GM12878 (cell line): ENCODE results near the gene BRCA2. TPM values are rescaled to one million over a fixed set of nuclear protein-coding genes. Genes with fewer than 3 reads are reported as not detected.

Source experiments
- CEBPB ChIP-seq, 2 experiments: fragments of 150-350 bp in 1 of 2; IDR thresholded peaks; 2 replicates each; pipeline ENCODE4 v1.6.1; 2012 to 2014; ENCODE audit warnings: low read depth in 2 of 2, low read length in 2 of 2, borderline replicate concordance in 1 of 2, inconsistent platforms in 1 of 2
- CREM ChIP-seq: IDR thresholded peaks from 2 replicates; pipeline ENCODE4 v1.6.1; 2014; ENCODE audit warnings: antibody characterized with exemption, low read depth
- ELK1 ChIP-seq: IDR thresholded peaks from 2 replicates; pipeline ENCODE4 v1.6.1; 2012; ENCODE audit warnings: low read depth, low read length, improper control_type of control experiment
- EZH2 ChIP-seq: IDR thresholded peaks from 2 replicates; pipeline ENCODE4 v1.6.1; 2012; ENCODE audit warnings: low read depth, mild to moderate bottlenecking, control low read depth, inconsistent platforms, low read length, borderline replicate concordance; ENCODE audit not compliant: control insufficient read depth
- FOXM1 ChIP-seq: IDR thresholded peaks from 2 replicates; pipeline ENCODE4 v1.6.1; 2012; ENCODE audit warnings: low read depth, mild to moderate bottlenecking, inconsistent platforms, low read length, moderate library complexity
- KAT2A ChIP-seq: conservative IDR thresholded peaks from 2 replicates; pipeline ENCODE4 v1.6.1; 2011; ENCODE audit warnings: low read depth, low read length; ENCODE audit not compliant: control insufficient read depth
- MTA2 ChIP-seq: fragments of 450-650 bp; IDR thresholded peaks from 2 replicates; pipeline ENCODE4 v1.6.1; 2016; ENCODE audit warnings: low read depth, mild to moderate bottlenecking, moderate library complexity
- MTA3 ChIP-seq: IDR thresholded peaks from 2 replicates; pipeline ENCODE4 v1.6.1; 2012; ENCODE audit warnings: low read length, inconsistent platforms, borderline replicate concordance
- MYC ChIP-seq: IDR thresholded peaks from 2 replicates; pipeline ENCODE4 v1.6.1; 2011; ENCODE audit warnings: mild to moderate bottlenecking, low read length, moderate library complexity, inconsistent platforms; ENCODE audit not compliant: insufficient read depth, insufficient replicate concordance, insufficient read length, severe bottlenecking
- NR2C1 ChIP-seq: fragments of 450-650 bp; IDR thresholded peaks from 2 replicates; pipeline ENCODE4 v1.6.1; 2017; ENCODE audit warnings: antibody characterized with exemption, mild to moderate bottlenecking, moderate library complexity
- PAX5 ChIP-seq: IDR thresholded peaks from 2 replicates; pipeline ENCODE4 v1.6.1; 2011; ENCODE audit warnings: low read depth, low read length, borderline replicate concordance
- PAX8 ChIP-seq: fragments of 450-650 bp; IDR thresholded peaks from 2 replicates; pipeline ENCODE4 v1.6.1; 2017; ENCODE audit warnings: mild to moderate bottlenecking, moderate library complexity
- PBX3 ChIP-seq: IDR thresholded peaks from 2 replicates; pipeline ENCODE4 v1.6.1; 2011; ENCODE audit warnings: mild to moderate bottlenecking, low read depth, low read length, moderate library complexity; ENCODE audit not compliant: insufficient replicate concordance
- PKNOX1 ChIP-seq: fragments of 450-650 bp; IDR thresholded peaks from 2 replicates; pipeline ENCODE4 v1.6.1; 2016; ENCODE audit warnings: mild to moderate bottlenecking
- PML ChIP-seq: IDR thresholded peaks from 2 replicates; pipeline ENCODE4 v1.6.1; 2012; ENCODE audit warnings: low read length, inconsistent platforms
- POLR2A ChIP-seq: IDR thresholded peaks from 2 replicates; pipeline ENCODE4 v1.6.1; 2011; ENCODE audit warnings: low read depth, mild to moderate bottlenecking, low read length
- POLR2AphosphoS5 ChIP-seq: IDR thresholded peaks from 2 replicates; pipeline ENCODE4 v1.6.1; 2011; ENCODE audit warnings: mild to moderate bottlenecking, low read length, inconsistent platforms
- POU2F2 ChIP-seq: IDR thresholded peaks from 3 replicates; pipeline ENCODE4 v1.6.1; 2011; ENCODE audit warnings: low read depth, mild to moderate bottlenecking, low read length, borderline replicate concordance
- RAD51 ChIP-seq: fragments of 450-650 bp; IDR thresholded peaks from 2 replicates; pipeline ENCODE4 v1.6.1; 2016; ENCODE audit warnings: moderate library complexity, mild to moderate bottlenecking, inconsistent platforms
- SIN3A ChIP-seq: IDR thresholded peaks from 2 replicates; pipeline ENCODE4 v1.6.1; 2012; ENCODE audit warnings: low read depth, low read length, improper control_type of control experiment
- TAF1 ChIP-seq: IDR thresholded peaks from 2 replicates; pipeline ENCODE4 v1.6.1; 2011; ENCODE audit warnings: mild to moderate bottlenecking, low read depth, low read length, borderline replicate concordance
- ZNF207 ChIP-seq: fragments of 450-650 bp; IDR thresholded peaks from 2 replicates; pipeline ENCODE4 v1.6.1; 2014; ENCODE audit warnings: antibody characterized with exemption, mild to moderate bottlenecking, borderline replicate concordance
- ZNF384 ChIP-seq: IDR thresholded peaks from 2 replicates; pipeline ENCODE4 v1.6.1; 2012; ENCODE audit warnings: low read depth, mild to moderate bottlenecking, low read length, improper control_type of control experiment, borderline replicate concordance
- polyA plus RNA-seq, 11 experiments: library from polyadenylated mRNA; depleted of rRNA in 4 of 11; unstranded in 6 of 11; stranded (reverse) in 5 of 11; fragments of >200 nt; fragmentation: Nextera tagmentation in 4 of 11; fragmentation: Illumina TruSeq in 1 of 11; extraction: Ambion mirVana in 4 of 11; extraction: Trizol in 1 of 11; gene quantifications; 1 replicate in 1 of 11; 2 replicates in 10 of 11; pipeline versions ENCODE4 v1.2.1 to v1.2.3, GENCODE V29; 2011 to 2016; ENCODE audit warnings: inconsistent platforms in 2 of 11, missing spikeins in 2 of 11, low read depth in 1 of 11
- total RNA-seq, 4 experiments: library from RNA; depleted of rRNA in 3 of 4; stranded (reverse); fragments of >200 nt in 3 of 4; fragmentation: Illumina TruSeq in 1 of 4; extraction: Trizol in 1 of 4; gene quantifications; 2 replicates each; pipeline versions ENCODE4 v1.2.1 to v1.2.3, GENCODE V29; 2013 to 2021
- TF ChIP-seq, protein P1 (sequence below): fragments of 450-650 bp; conservative IDR thresholded peaks from 2 replicates; pipeline ENCODE4 v1.6.1; 2017; ENCODE audit warnings: mild to moderate bottlenecking, moderate library complexity
- TF ChIP-seq, protein P2 (sequence below): fragments of 450-650 bp; IDR thresholded peaks from 2 replicates; pipeline ENCODE4 v1.6.1; 2014; ENCODE audit warnings: mild to moderate bottlenecking

Gene BRCA2
- total and polyA plus RNA-seq, 10 of the 15 experiments (the other 5 are each of a cell fraction or from before 2014, with no cell fraction given), result 7.6 to 42.2 (median 23.9) TPM

- TF ChIP-seq MTA2, result peak; percentile 64; the same call in 1 of the 2 replicates
- peak; percentile 81 for TF ChIP-seq RAD51
- peak; percentile 89 for TF ChIP-seq NR2C1
- TF ChIP-seq FOXM1, result no peak
- no peak for TF ChIP-seq KAT2A
- peak; percentile 91 for TF ChIP-seq PKNOX1
- TF ChIP-seq MTA3, result no peak; the same call in 1 of the 2 replicates
- peak; percentile 91 for TF ChIP-seq PBX3
- TF ChIP-seq, protein P1, sequence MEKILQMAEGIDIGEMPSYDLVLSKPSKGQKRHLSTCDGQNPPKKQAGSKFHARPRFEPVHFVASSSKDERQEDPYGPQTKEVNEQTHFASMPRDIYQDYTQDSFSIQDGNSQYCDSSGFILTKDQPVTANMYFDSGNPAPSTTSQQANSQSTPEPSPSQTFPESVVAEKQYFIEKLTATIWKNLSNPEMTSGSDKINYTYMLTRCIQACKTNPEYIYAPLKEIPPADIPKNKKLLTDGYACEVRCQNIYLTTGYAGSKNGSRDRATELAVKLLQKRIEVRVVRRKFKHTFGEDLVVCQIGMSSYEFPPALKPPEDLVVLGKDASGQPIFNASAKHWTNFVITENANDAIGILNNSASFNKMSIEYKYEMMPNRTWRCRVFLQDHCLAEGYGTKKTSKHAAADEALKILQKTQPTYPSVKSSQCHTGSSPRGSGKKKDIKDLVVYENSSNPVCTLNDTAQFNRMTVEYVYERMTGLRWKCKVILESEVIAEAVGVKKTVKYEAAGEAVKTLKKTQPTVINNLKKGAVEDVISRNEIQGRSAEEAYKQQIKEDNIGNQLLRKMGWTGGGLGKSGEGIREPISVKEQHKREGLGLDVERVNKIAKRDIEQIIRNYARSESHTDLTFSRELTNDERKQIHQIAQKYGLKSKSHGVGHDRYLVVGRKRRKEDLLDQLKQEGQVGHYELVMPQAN, result peak; percentile 78
- TF ChIP-seq, protein P2, sequence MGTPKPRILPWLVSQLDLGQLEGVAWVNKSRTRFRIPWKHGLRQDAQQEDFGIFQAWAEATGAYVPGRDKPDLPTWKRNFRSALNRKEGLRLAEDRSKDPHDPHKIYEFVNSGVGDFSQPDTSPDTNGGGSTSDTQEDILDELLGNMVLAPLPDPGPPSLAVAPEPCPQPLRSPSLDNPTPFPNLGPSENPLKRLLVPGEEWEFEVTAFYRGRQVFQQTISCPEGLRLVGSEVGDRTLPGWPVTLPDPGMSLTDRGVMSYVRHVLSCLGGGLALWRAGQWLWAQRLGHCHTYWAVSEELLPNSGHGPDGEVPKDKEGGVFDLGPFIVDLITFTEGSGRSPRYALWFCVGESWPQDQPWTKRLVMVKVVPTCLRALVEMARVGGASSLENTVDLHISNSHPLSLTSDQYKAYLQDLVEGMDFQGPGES, result no peak
- TF ChIP-seq POLR2A, result peak; percentile 91
- TF ChIP-seq PML, result no peak
- TF ChIP-seq EZH2, result no peak
- TF ChIP-seq POLR2AphosphoS5, result peak; percentile 95
- 0 out of 2 replicates have a peak, but pooled peaks have one; percentile 41 for TF ChIP-seq ZNF207
- no peak for TF ChIP-seq CEBPB (IDR thresholded peaks at IDR 0.05; ENCODE audit: borderline replicate concordance in 1 of 2, low read depth in 2 of 2, low read length in 2 of 2)
- peak; percentile 54 for TF ChIP-seq CREM
- TF ChIP-seq PAX8, result no peak
- TF ChIP-seq SIN3A, result peak; percentile 66; the same call in 1 of the 2 replicates
- peak; percentile 76 for TF ChIP-seq PAX5
- TF ChIP-seq TAF1, result peak; percentile 60; the same call in 1 of the 2 replicates
- no peak for TF ChIP-seq ZNF384
- 0 out of 2 replicates have a peak, but pooled peaks have one; percentile 22 for TF ChIP-seq ELK1
- TF ChIP-seq POU2F2, result peak; percentile 36; the same call in 1 of the 3 replicates
- TF ChIP-seq MYC, result no peak
Observed at GRCh38 chr13:32427852-32428580, 112.7 kb downstream of the BRCA2 start, which contains the start of gene N4BP2L1 (continued).
